SH-SY5Y (cell line): Measurements from ENCODE around the gene RPL19.

Source experiments
- GATA2 ChIP-seq: IDR thresholded peaks from 2 replicates; pipeline ENCODE4 v1.6.1; 2011; ENCODE audit warnings: mild to moderate bottlenecking, low read depth, low read length
- GATA3 ChIP-seq: IDR thresholded peaks from 2 replicates; pipeline ENCODE4 v1.6.1; 2011; ENCODE audit warnings: low read depth, mild to moderate bottlenecking, low read length, moderate library complexity

DNA sequence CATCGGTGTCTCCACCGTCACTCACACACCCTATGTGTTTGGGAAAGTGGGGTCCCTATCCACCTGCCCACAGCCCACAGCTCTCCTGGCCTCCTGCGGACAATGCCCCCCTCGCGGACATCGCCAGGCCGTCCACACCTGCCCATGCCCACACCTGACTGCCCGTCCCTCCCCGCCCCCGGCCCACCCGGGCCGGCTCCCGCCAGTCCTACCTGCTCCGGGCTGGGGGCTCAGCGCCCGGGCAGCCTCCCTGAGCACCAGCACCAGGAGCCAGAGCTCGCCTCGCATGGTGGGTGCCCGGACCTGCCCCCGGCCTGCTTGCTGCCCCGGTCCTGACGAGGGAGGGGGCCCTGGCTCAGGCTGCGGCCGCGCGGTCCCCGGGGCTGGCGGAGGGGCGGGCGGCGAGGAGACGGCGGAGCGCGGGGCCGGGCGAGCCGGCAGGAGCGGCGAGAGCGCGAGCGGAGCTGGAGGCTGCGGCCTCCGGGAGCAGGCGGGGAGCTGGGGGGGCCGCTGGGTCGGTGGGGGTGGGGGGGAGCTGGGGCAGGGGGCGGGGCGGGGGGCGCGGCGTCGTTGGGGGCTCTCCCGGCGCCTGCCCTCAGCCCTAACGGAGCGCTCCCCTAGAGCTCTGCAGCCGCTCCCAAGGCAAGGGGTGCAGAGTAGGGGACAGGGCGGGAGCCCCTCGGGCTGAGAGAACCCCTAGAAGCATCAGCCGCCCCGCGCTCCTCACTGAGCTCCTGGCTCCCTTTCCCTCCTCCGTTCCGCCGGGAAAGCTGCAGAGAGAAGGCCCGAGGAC, 48.7 kb upstream of the RPL19 start, which contains the start of gene PLXDC1:
- no peak for TF ChIP-seq GATA2
- no peak for TF ChIP-seq GATA3
